Keratinocyte (primary cell): ENCODE data around the gene PDCD7. TPM values are rescaled to one million over a fixed set of nuclear protein-coding genes. Genes with fewer than 3 reads are reported as not detected.

Source experiments
- DNase-seq: peaks from one replicate; pipeline ENCODE4 v3.0.0-alpha.2; 2011; ENCODE audit warnings: low read depth, missing footprints, low spot score
- FAIRE-seq: peaks from 2 replicates; lab custom pipeline; 2011; peaks lifted over from hg19 to GRCh38; lab: Jason Lieb, UNC
- H2AFZ ChIP-seq: 2 replicates; pipeline ENCODE4 v1.6.0; 2012; ENCODE audit warnings: low read length, control low read depth, inconsistent platforms; ENCODE audit not compliant: control insufficient read depth
- H3K27ac ChIP-seq: 2 replicates; pipeline ENCODE4 v1.5.1; 2011; ENCODE audit warnings: low read length; ENCODE audit not compliant: control insufficient read depth, insufficient read depth
- H3K27me3 ChIP-seq: 3 replicates; pipeline ENCODE4 v1.6.0; 2011; ENCODE audit warnings: low read length; ENCODE audit not compliant: control insufficient read depth, insufficient read depth; ENCODE audit errors: extremely low read depth
- H3K36me3 ChIP-seq, 2 experiments: 2 replicates in 1 of 2; 3 replicates in 1 of 2; pipeline ENCODE4 v1.5.1; 2011; ENCODE audit warnings: low read length in 2 of 2, mild to moderate bottlenecking in 1 of 2; ENCODE audit not compliant: control insufficient read depth in 2 of 2, insufficient read depth in 2 of 2; ENCODE audit errors: extremely low read depth in 1 of 2
- H3K4me1 ChIP-seq: 3 replicates; pipeline ENCODE4 v1.5.1; 2011; ENCODE audit warnings: low read length; ENCODE audit not compliant: control insufficient read depth, insufficient read depth; ENCODE audit errors: extremely low read depth
- H3K4me2 ChIP-seq: 3 replicates; pipeline ENCODE4 v1.6.0; 2011; ENCODE audit warnings: low read depth, low read length; ENCODE audit not compliant: control insufficient read depth, insufficient read depth; ENCODE audit errors: extremely low read depth
- H3K4me3 ChIP-seq, 3 experiments: fragments of 200-600 bp in 1 of 3; sonication (generic) in 1 of 3; 2 replicates in 2 of 3; 3 replicates in 1 of 3; pipeline ENCODE4 v1.5.1; 2011 to 2016; ENCODE audit warnings: low read length in 3 of 3, mild to moderate bottlenecking in 3 of 3, control low read depth in 2 of 3, inconsistent platforms in 1 of 3, low read depth in 1 of 3, mixed read lengths in 1 of 3, mixed run types in 1 of 3, moderate library complexity in 1 of 3; ENCODE audit not compliant: control insufficient read depth in 2 of 3, insufficient read depth in 2 of 3; ENCODE audit errors: extremely low read depth in 1 of 3
- H3K79me2 ChIP-seq: 2 replicates; pipeline ENCODE4 v1.6.0; 2012; ENCODE audit warnings: low read length; ENCODE audit not compliant: control insufficient read depth, insufficient read depth
- H3K9ac ChIP-seq: 3 replicates; pipeline ENCODE4 v1.6.0; 2011; ENCODE audit warnings: low read length; ENCODE audit not compliant: control insufficient read depth, insufficient read depth; ENCODE audit errors: extremely low read depth
- H3K9me1 ChIP-seq: 3 replicates; pipeline ENCODE4 v1.6.0; 2011; ENCODE audit warnings: low read length; ENCODE audit not compliant: control insufficient read depth, insufficient read depth; ENCODE audit errors: extremely low read depth
- H3K9me3 ChIP-seq: 2 replicates; pipeline ENCODE4 v1.5.1; 2012; ENCODE audit warnings: low read depth, low read length; ENCODE audit not compliant: control insufficient read depth
- H4K20me1 ChIP-seq: 3 replicates; pipeline ENCODE4 v1.6.0; 2011; ENCODE audit warnings: low read length; ENCODE audit not compliant: control insufficient read depth, insufficient read depth; ENCODE audit errors: extremely low read depth
- CTCF ChIP-seq, 3 experiments: IDR thresholded peaks in 1 of 3; conservative IDR thresholded peaks in 1 of 3; optimal IDR thresholded peaks in 1 of 3; 2 replicates in 2 of 3; 3 replicates in 1 of 3; pipeline versions ENCODE3 to v1.5.1; 2011; ENCODE audit warnings: low read length in 3 of 3, mild to moderate bottlenecking in 3 of 3, moderate library complexity in 2 of 3, control low read depth in 1 of 3, inconsistent platforms in 1 of 3; ENCODE audit not compliant: insufficient read depth in 2 of 3; ENCODE audit errors: extremely low read depth in 1 of 3
- EZH2 ChIP-seq: IDR thresholded peaks from one replicate; pipeline ENCODE4 v1.6.1; 2012; ENCODE audit warnings: inconsistent platforms, mild to moderate bottlenecking, low read length, moderate library complexity
- dilution Hi-C: fragments of 300-500 bp; cut with MboI; formaldehyde crosslinking; loops from one replicate; pipeline ENCODE4 v1.7.0; 2020; ENCODE audit warnings: low sequenced_read_pairs; ENCODE audit not compliant: extremely low pct_ligation_motif_present
- polyA plus RNA-seq, 5 experiments: library from polyadenylated mRNA; depleted of rRNA in 3 of 5; stranded (reverse) in 3 of 5; stranded (forward) in 1 of 5; unstranded in 1 of 5; fragments of >200 nt; gene quantifications; 1 replicate in 1 of 5; 2 replicates in 3 of 5; 3 replicates in 1 of 5; pipeline versions ENCODE4 v1.2.1 to v1.2.3, GENCODE V29; 2011 to 2012; ENCODE audit warnings: missing spikeins in 2 of 5, low read depth in 1 of 5, low replicate concordance in 1 of 5

PDCD7 gene
- polyA plus RNA-seq, 1 donor (not counting 4 experiments of a cell fraction or from before 2014, with no cell fraction given): 17.2 TPM

GRCh38 chr15:65164139-65164538, 30.5 kb upstream of the PDCD7 start:
- peaks cover 6% of the 10 kb centered on the region for H3K79me2 ChIP-seq
- H3K4me2 ChIP-seq: no peak overlapping the region
- H3K27me3 ChIP-seq: no peaks in the 10 kb centered on the region
- H3K9ac ChIP-seq: no peak overlapping the region
- no peak overlapping the region for H3K27ac ChIP-seq
- DNase-seq: no peak
- FAIRE-seq: no peak
- H3K4me1 ChIP-seq: no peaks in the 10 kb centered on the region
- dilution Hi-C loops: no loop called here
- H2AFZ ChIP-seq: no peak overlapping the region
- no peaks in the 10 kb centered on the region for H3K9me3 ChIP-seq
- H3K9me1 ChIP-seq: no peaks in the 10 kb centered on the region
- peaks cover under 1 to 2% of the 10 kb centered on the region in 2 experiments for H3K36me3 ChIP-seq
- H4K20me1 ChIP-seq: no peaks in the 10 kb centered on the region
- no peak overlapping the region for H3K4me3 ChIP-seq
- TF ChIP-seq EZH2 (no peak), CTCF (optimal IDR thresholded peaks at IDR 0.05 in 1 of 3, IDR thresholded peaks at IDR 0.05 in 1 of 3, conservative IDR thresholded peaks at IDR 0.05 in 1 of 3; ENCODE audit: extremely low read depth in 1 of 3, insufficient read depth in 2 of 3, low read length in 3 of 3) (no peak)

DNA sequence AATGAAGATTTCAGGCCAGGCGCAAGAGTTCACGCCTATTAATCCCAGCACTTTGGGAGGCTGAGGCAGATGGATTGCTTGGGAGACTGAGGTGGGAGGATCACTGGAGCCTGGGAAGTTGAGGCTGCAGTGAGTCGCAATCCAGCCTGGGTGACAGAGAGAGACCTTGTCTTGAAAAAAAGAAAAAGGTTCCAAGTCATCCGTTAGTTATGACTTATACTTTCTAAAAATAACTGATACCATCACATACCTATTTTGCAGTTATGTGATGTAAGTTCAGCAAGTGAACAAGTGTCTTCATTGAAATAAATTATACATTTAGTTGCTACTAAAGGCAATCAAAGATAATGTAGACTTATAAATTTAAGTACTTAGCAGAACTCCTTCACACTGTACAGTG, 29.4 kb upstream of the PDCD7 start:
- TF ChIP-seq CTCF (optimal IDR thresholded peaks at IDR 0.05 in 1 of 3, IDR thresholded peaks at IDR 0.05 in 1 of 3, conservative IDR thresholded peaks at IDR 0.05 in 1 of 3; ENCODE audit: extremely low read depth in 1 of 3, insufficient read depth in 2 of 3, low read length in 3 of 3) (no peak), EZH2 (no peak)
- DNase-seq (no peak), FAIRE-seq (no peak)
- Histone ChIP-seq H3K4me2 (no peak overlapping the region), H3K36me3 (peaks cover 0 to 3% of the 10 kb centered on the region in 2 experiments), H3K4me1 (no peaks in the 10 kb centered on the region), H3K9me1 (no peaks in the 10 kb centered on the region), H3K27me3 (no peaks in the 10 kb centered on the region), H3K4me3 (no peak overlapping the region), H3K27ac (no peak overlapping the region), H2AFZ (no peak overlapping the region), H4K20me1 (no peaks in the 10 kb centered on the region), H3K9ac (no peak overlapping the region), H3K9me3 (no peaks in the 10 kb centered on the region), H3K79me2 (peaks cover 5% of the 10 kb centered on the region)
- dilution Hi-C loops: no loop called here
